DND-41 (cell line): Measurements from ENCODE around the gene OBSCN.

Experiments used
- ATAC-seq: fragments of 200-7000 bp; cut with Tn5 transposase; 3 replicates; pipeline ENCODE4 v1.9.1; 2021; ENCODE audit warnings: low read depth; ENCODE audit not compliant: insufficient read depth
- DNase-seq: peaks from one replicate; pipeline ENCODE4 v3.0.0-alpha.2; 2020
- H2AFZ ChIP-seq: 2 replicates; pipeline ENCODE4 v1.6.0; 2012; ENCODE audit warnings: low read depth, low read length
- H3K27ac ChIP-seq: 2 replicates; pipeline ENCODE4 v1.5.1; 2012; ENCODE audit warnings: low read length, inconsistent platforms
- H3K27me3 ChIP-seq: fragments of 200-600 bp; sonication (generic); 2 replicates; pipeline ENCODE4 v1.6.0; 2012; ENCODE audit warnings: low read length, mild to moderate bottlenecking, inconsistent platforms; ENCODE audit not compliant: insufficient read depth, poor library complexity
- H3K36me3 ChIP-seq: 2 replicates; pipeline ENCODE4 v1.5.1; 2012; ENCODE audit warnings: low read length, inconsistent platforms; ENCODE audit not compliant: insufficient read depth
- H3K4me1 ChIP-seq: 2 replicates; pipeline ENCODE4 v1.5.1; 2012; ENCODE audit warnings: mild to moderate bottlenecking, low read length; ENCODE audit not compliant: insufficient read depth
- H3K4me2 ChIP-seq: 2 replicates; pipeline ENCODE4 v1.6.0; 2012; ENCODE audit warnings: mild to moderate bottlenecking, moderate library complexity, low read length, inconsistent platforms; ENCODE audit not compliant: insufficient read depth
- H3K4me3 ChIP-seq, 2 experiments: fragments of 200-600 bp in 1 of 2; shearing (Covaris generic) in 1 of 2; 2 replicates each; pipeline ENCODE4 v1.5.1; 2012 to 2016; ENCODE audit warnings: inconsistent platforms in 2 of 2, low read length in 2 of 2, mild to moderate bottlenecking in 2 of 2, low read depth in 1 of 2, moderate library complexity in 1 of 2
- H3K79me2 ChIP-seq: 2 replicates; pipeline ENCODE4 v1.6.0; 2012; ENCODE audit warnings: low read length, inconsistent platforms; ENCODE audit not compliant: insufficient read depth
- H3K9ac ChIP-seq: 2 replicates; pipeline ENCODE4 v1.6.0; 2012; ENCODE audit warnings: low read depth, mild to moderate bottlenecking, inconsistent platforms, low read length, moderate library complexity
- H3K9me3 ChIP-seq: 2 replicates; pipeline ENCODE4 v1.5.1; 2012; ENCODE audit warnings: low read length, moderate library complexity, mild to moderate bottlenecking, inconsistent platforms; ENCODE audit not compliant: insufficient read depth, severe bottlenecking
- H4K20me1 ChIP-seq: 2 replicates; pipeline ENCODE4 v1.6.0; 2012; ENCODE audit warnings: low read length; ENCODE audit not compliant: insufficient read depth
- CTCF ChIP-seq: IDR thresholded peaks from 2 replicates; pipeline ENCODE4 v1.5.1; 2012; ENCODE audit warnings: borderline replicate concordance, low read length, moderate library complexity, mild to moderate bottlenecking; ENCODE audit not compliant: poor library complexity, severe bottlenecking; ENCODE audit errors: extremely low read depth
- EZH2 ChIP-seq: IDR thresholded peaks from 3 replicates; pipeline ENCODE4 v1.6.1; 2012; ENCODE audit warnings: borderline replicate concordance, low read depth, mild to moderate bottlenecking, moderate library complexity, low read length, inconsistent platforms; ENCODE audit not compliant: severe bottlenecking

OBSCN gene

DNA sequence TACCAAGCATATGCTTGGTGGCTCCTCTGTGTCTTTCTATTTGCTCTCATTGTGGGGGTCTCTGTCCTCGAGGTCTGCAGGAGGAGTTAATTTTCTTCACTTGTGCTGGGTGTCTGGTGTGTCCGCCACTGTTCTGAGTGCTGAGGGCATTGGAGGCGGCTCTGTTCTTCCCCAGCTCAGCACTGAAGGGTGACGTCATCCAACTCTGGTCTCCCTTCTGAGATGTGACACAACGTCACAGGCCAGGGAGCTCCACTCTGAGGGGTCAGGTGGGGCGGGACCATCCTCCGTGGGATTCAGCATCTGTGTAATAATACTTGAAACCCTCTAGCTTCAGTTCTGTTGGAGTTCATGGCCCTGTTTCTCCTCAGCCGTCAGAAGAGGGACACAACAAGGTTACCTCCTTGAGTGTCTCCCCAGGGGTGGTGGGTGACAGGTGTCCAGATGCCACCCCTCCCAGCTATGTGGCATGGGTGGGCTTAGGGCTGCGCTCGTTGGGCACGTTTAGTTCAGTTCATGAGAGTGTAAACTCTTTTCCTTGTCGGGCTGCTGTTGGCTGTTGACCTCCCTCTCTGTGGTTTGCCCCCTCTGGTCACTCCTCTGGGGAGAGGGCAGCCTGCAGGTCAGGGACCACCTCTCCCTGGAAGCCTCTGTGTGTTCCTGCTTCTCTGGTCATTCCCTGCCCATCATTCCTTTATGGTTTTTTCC, 39.1 kb upstream of the OBSCN start:
- Histone ChIP-seq H3K27me3 (no peaks in the 10 kb centered on the region), H3K9ac (no peak overlapping the region), H2AFZ (no peak overlapping the region), H3K9me3 (no peaks in the 10 kb centered on the region), H3K4me2 (no peak overlapping the region), H3K79me2 (peaks cover 40% of the 10 kb centered on the region), H3K4me1 (peaks cover 24% of the 10 kb centered on the region), H3K4me3 (no peak overlapping the region), H3K36me3 (0 out of 2 replicates have a peak, but pooled peaks cover 2% of the 10 kb centered on the region), H4K20me1 (peaks cover 39% of the 10 kb centered on the region), H3K27ac (no peak overlapping the region)
- no peak for ATAC-seq
- TF ChIP-seq EZH2 (no peak), CTCF (no peak)
- DNase-seq, result no peak

DNA sequence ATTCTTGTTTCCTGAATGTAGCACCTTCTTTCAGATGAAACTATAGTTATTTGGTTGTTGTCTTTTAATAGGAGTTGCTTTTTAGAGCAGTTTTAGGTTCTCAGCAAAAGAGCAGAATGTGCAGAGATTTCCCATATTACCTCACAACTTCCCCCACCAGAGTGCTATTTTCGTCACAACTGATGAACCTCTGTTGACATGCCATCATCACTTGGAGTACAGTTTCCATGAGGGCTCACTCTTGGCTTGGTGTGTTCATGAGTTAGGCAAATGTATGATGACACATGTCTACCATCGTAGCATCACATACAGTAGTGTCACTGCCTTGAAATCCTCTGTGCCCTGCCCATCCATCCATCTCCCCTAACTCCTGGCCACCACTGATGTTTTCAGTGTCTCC, 38.5 kb upstream of the OBSCN start:
- peaks cover 41% of the 10 kb centered on the region for H3K79me2 ChIP-seq
- DNase-seq, result no peak

DNA sequence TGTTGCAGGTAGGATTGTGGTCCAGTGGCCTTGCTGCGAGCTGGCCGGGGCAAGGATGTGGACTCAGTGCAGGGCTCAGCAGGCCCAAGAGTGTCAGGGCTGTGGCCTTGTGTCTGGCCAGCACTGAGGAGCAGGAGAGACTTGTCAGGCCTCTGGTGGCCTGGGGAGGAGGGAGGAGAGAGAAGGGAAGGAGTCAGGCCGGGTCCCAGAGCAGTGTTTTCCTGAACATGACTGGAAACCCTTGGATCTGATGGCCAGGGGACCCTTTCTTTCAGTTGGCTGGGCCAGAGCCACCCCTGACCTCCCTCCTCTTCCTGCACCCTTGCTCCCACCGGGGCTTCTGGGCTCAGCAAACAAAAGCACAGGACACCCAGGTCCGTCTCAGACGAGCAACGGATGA, 37.2 kb upstream of the OBSCN start:
- peaks cover 13% of the 10 kb centered on the region for H3K4me1 ChIP-seq
- TF ChIP-seq EZH2 (no peak), CTCF (no peak)

More for the DNA sequence above, 38.5 kb upstream of the OBSCN start:
- Histone ChIP-seq H3K4me2 (no peak overlapping the region), H3K4me3 (no peak overlapping the region), H3K4me1 (peaks cover 22% of the 10 kb centered on the region), H2AFZ (no peak overlapping the region), H3K9me3 (no peaks in the 10 kb centered on the region), H3K36me3 (0 out of 2 replicates have a peak, but pooled peaks cover 2% of the 10 kb centered on the region), H3K27me3 (no peaks in the 10 kb centered on the region), H3K27ac (no peak overlapping the region), H4K20me1 (peaks cover 42% of the 10 kb centered on the region), H3K9ac (no peak overlapping the region)
- TF ChIP-seq CTCF, result no peak
- no peak for TF ChIP-seq EZH2
- no peak for ATAC-seq

More for the DNA sequence above, 37.2 kb upstream of the OBSCN start:
- DNase-seq (no peak), ATAC-seq (no peak)
- Histone ChIP-seq H4K20me1 (peaks cover 52% of the 10 kb centered on the region), H3K27me3 (no peaks in the 10 kb centered on the region), H2AFZ (no peak overlapping the region), H3K4me3 (no peak overlapping the region), H3K9ac (no peak overlapping the region), H3K79me2 (peaks cover 47% of the 10 kb centered on the region), H3K9me3 (no peaks in the 10 kb centered on the region), H3K27ac (no peak overlapping the region), H3K36me3 (peaks cover 14% of the 10 kb centered on the region), H3K4me2 (no peak overlapping the region)
